Central memory CD8-positive, alpha-beta T cell (primary cell): ENCODE results near the gene DIAPH2.
A peak's percentile ranks its signal among the peaks of the same experiment; 100 is the strongest.
"Not testable (repeated sequence)": the region's sequence is repeated elsewhere in the genome, so short reads cannot be mapped to it uniquely, and the experiment has no call there.

Experiments
- ATAC-seq: fragments of 150-1000 bp; cut with Tn5 transposase; replicated peaks from 2 replicates; pipeline ENCODE4 v1.10.0; 2022; ENCODE audit warnings: mild to moderate bottlenecking, moderate FRiP score, moderate number of reproducible peaks; ENCODE audit not compliant: poor library complexity, severe bottlenecking; ENCODE audit errors: extremely low read depth
- DNase-seq, 2 donors: peaks; one replicate each; pipeline ENCODE4 v3.0.0; 2021; ENCODE audit warnings: low spot score in 2 of 2
- H3K27ac Mint-ChIP-seq: one replicate; pipeline ENCODE4 v1.8.0; 2022; ENCODE audit warnings: low read depth, mild to moderate bottlenecking, moderate library complexity, mixed read lengths
- H3K27me3 Mint-ChIP-seq: one replicate; pipeline ENCODE4 v1.8.0; 2022; ENCODE audit warnings: mixed read lengths
- H3K36me3 Mint-ChIP-seq: one replicate; pipeline ENCODE4 v1.8.0; 2022; ENCODE audit warnings: mild to moderate bottlenecking, moderate library complexity, mixed read lengths; ENCODE audit not compliant: insufficient read depth
- H3K4me1 Mint-ChIP-seq: one replicate; pipeline ENCODE4 v1.8.0; 2022; ENCODE audit warnings: mixed read lengths
- H3K4me3 Mint-ChIP-seq: one replicate; pipeline ENCODE4 v1.8.0; 2022; ENCODE audit warnings: mild to moderate bottlenecking, moderate library complexity, mixed read lengths
- H3K9me3 Mint-ChIP-seq: one replicate; pipeline ENCODE4 v1.8.0; 2022; ENCODE audit warnings: mixed read lengths

Gene DIAPH2

GRCh38 chrX:96696462-96696861 is 11.8 kb downstream of the DIAPH2 start:
- Mint-ChIP-seq H3K27ac (no peak overlapping the region), H3K36me3 (no peaks in the 10 kb centered on the region), H3K27me3 (no peaks in the 10 kb centered on the region), H3K4me1 (peaks cover 26% of the 10 kb centered on the region), H3K4me3 (no peak overlapping the region), H3K9me3 (no peaks in the 10 kb centered on the region)
- DNase-seq (no peak), ATAC-seq (no peak)

GRCh38 chrX:96700625-96701024 is 16.0 kb downstream of the DIAPH2 start:
- Mint-ChIP-seq H3K4me1 (peaks cover 20% of the 10 kb centered on the region), H3K4me3 (no peak overlapping the region), H3K36me3 (no peaks in the 10 kb centered on the region), H3K27me3 (no peaks in the 10 kb centered on the region), H3K9me3 (no peaks in the 10 kb centered on the region), H3K27ac (peak overlapping the region; percentile 63)
- DNase-seq (no peak), ATAC-seq (no peak)

GRCh38 chrX:96703379-96703778 is 18.7 kb downstream of the DIAPH2 start:
- ATAC-seq: no peak
- Mint-ChIP-seq H3K4me3 (no peak overlapping the region), H3K36me3 (no peaks in the 10 kb centered on the region), H3K27ac (no peak overlapping the region), H3K27me3 (no peaks in the 10 kb centered on the region), H3K9me3 (no peaks in the 10 kb centered on the region), H3K4me1 (peaks cover 26% of the 10 kb centered on the region)
- DNase-seq: no peak

- H3K9me3 Mint-ChIP-seq: no peaks in the 10 kb centered on the region
- DNase-seq: no peak
- H3K4me1 Mint-ChIP-seq: peaks cover 26% of the 10 kb centered on the region
- H3K27me3 Mint-ChIP-seq: no peaks in the 10 kb centered on the region
- no peak overlapping the region for H3K27ac Mint-ChIP-seq
- H3K4me3 Mint-ChIP-seq: no peak overlapping the region
- no peaks in the 10 kb centered on the region for H3K36me3 Mint-ChIP-seq
- no peak for ATAC-seq
These were observed 19.2 kb downstream of the DIAPH2 start for GRCh38 chrX:96703816-96704215.

GRCh38 chrX:96704629-96705028 is 20.0 kb downstream of the DIAPH2 start:
- no peaks in the 10 kb centered on the region for H3K36me3 Mint-ChIP-seq
- H3K9me3 Mint-ChIP-seq: no peaks in the 10 kb centered on the region
- H3K27me3 Mint-ChIP-seq: no peaks in the 10 kb centered on the region
- H3K27ac Mint-ChIP-seq: no peak overlapping the region
- peaks cover 24% of the 10 kb centered on the region for H3K4me1 Mint-ChIP-seq
- no peak overlapping the region for H3K4me3 Mint-ChIP-seq
- DNase-seq (no peak), ATAC-seq (no peak)

- Mint-ChIP-seq H3K36me3 (no peaks in the 10 kb centered on the region), H3K27ac (no peak overlapping the region), H3K27me3 (no peaks in the 10 kb centered on the region), H3K9me3 (no peaks in the 10 kb centered on the region), H3K4me1 (peaks cover 13% of the 10 kb centered on the region), H3K4me3 (no peak overlapping the region)
- no peak for DNase-seq
- ATAC-seq: no peak
These were observed 21.3 kb downstream of the DIAPH2 start for GRCh38 chrX:96705905-96706304.

GRCh38 chrX:96707804-96708203 is 23.2 kb downstream of the DIAPH2 start:
- DNase-seq (no peak), ATAC-seq (no peak)
- Mint-ChIP-seq H3K27ac (no peak overlapping the region), H3K9me3 (no peaks in the 10 kb centered on the region), H3K4me1 (peaks cover 16% of the 10 kb centered on the region), H3K36me3 (no peaks in the 10 kb centered on the region), H3K4me3 (no peak overlapping the region), H3K27me3 (no peaks in the 10 kb centered on the region)

GRCh38 chrX:96710031-96710430 is 25.4 kb downstream of the DIAPH2 start:
- H3K36me3 Mint-ChIP-seq: no peaks in the 10 kb centered on the region
- peaks cover 16% of the 10 kb centered on the region for H3K4me1 Mint-ChIP-seq
- no peak overlapping the region for H3K27ac Mint-ChIP-seq
- ATAC-seq (no peak), DNase-seq (no peak)
- H3K27me3 Mint-ChIP-seq: no peaks in the 10 kb centered on the region
- H3K4me3 Mint-ChIP-seq: no peak overlapping the region
- H3K9me3 Mint-ChIP-seq: no peaks in the 10 kb centered on the region

- H3K27ac Mint-ChIP-seq: no peak overlapping the region
- ATAC-seq (no peak), DNase-seq (no peak)
- H3K4me3 Mint-ChIP-seq: no peak overlapping the region
- no peaks in the 10 kb centered on the region for H3K9me3 Mint-ChIP-seq
- peaks cover 20% of the 10 kb centered on the region for H3K4me1 Mint-ChIP-seq
- no peaks in the 10 kb centered on the region for H3K36me3 Mint-ChIP-seq
- H3K27me3 Mint-ChIP-seq: no peaks in the 10 kb centered on the region
These were observed 28.7 kb downstream of the DIAPH2 start for GRCh38 chrX:96713303-96713702.

- H3K4me3 Mint-ChIP-seq, H3K9me3 Mint-ChIP-seq, H3K36me3 Mint-ChIP-seq, H3K27me3 Mint-ChIP-seq, H3K27ac Mint-ChIP-seq, ATAC-seq, DNase-seq: not testable (repeated sequence)
- H3K4me1 Mint-ChIP-seq: peaks cover 20% of the 10 kb centered on the region
These were observed 29.8 kb downstream of the DIAPH2 start for GRCh38 chrX:96714393-96714792.

- no peaks in the 10 kb centered on the region for H3K27me3 Mint-ChIP-seq
- no peaks in the 10 kb centered on the region for H3K36me3 Mint-ChIP-seq
- peaks cover 20% of the 10 kb centered on the region for H3K4me1 Mint-ChIP-seq
- DNase-seq: no peak
- no peak overlapping the region for H3K27ac Mint-ChIP-seq
- no peak for ATAC-seq
- H3K9me3 Mint-ChIP-seq: no peaks in the 10 kb centered on the region
- no peak overlapping the region for H3K4me3 Mint-ChIP-seq
These were observed 30.8 kb downstream of the DIAPH2 start for GRCh38 chrX:96715481-96715880.

- no peak for ATAC-seq
These were observed 34.7 kb downstream of the DIAPH2 start for GRCh38 chrX:96719161-96719875.

GRCh38 chrX:96721354-96721753 is 36.7 kb downstream of the DIAPH2 start:
- ATAC-seq (no peak), DNase-seq (no peak)
- no peaks in the 10 kb centered on the region for H3K9me3 Mint-ChIP-seq
- no peaks in the 10 kb centered on the region for H3K36me3 Mint-ChIP-seq
- peaks cover 10% of the 10 kb centered on the region for H3K4me1 Mint-ChIP-seq
- no peak overlapping the region for H3K4me3 Mint-ChIP-seq
- no peak overlapping the region for H3K27ac Mint-ChIP-seq
- no peaks in the 10 kb centered on the region for H3K27me3 Mint-ChIP-seq

More at GRCh38 chrX:96719161-96719875, 34.7 kb downstream of the DIAPH2 start:
- no peak for DNase-seq
- Mint-ChIP-seq H3K9me3 (no peaks in the 10 kb centered on the region), H3K27me3 (no peaks in the 10 kb centered on the region), H3K36me3 (no peaks in the 10 kb centered on the region), H3K4me3 (no peak overlapping the region), H3K4me1 (peaks cover 10% of the 10 kb centered on the region), H3K27ac (no peak overlapping the region)
